ENCODE measurements around the gene RBMS3.

Gene RBMS3

GRCh38 chr3:29731050-29731449, 450.2 kb downstream of the RBMS3 start:
- no peak for DNase-seq (ENCODE audit: low spot score)

DNA sequence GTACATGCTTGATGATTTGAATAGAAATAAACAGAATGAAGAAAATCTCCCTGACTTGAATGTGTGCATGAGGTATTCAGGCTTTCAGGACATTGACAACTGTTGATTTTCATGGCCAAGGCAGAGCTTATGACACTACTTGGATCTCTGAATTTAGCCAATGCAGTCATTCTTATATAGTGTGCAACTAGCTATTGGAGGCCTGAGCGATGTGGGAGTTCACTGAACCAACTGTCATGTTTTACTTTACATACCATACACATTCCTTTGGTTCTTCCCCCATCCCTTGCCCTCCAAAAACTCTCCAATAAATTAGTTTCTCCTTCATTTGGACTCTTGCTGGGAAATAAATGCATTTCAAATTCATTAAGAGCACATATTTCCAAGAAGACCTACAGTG, 460.4 kb downstream of the RBMS3 start:
- DNase-seq (ENCODE audit: low spot score), result no peak

- DNase-seq (ENCODE audit: low spot score), result no peak
Measured at GRCh38 chr3:29745232-29745870, 464.5 kb downstream of the RBMS3 start.

- no peak for DNase-seq (ENCODE audit: low spot score)
Measured at GRCh38 chr3:29746163-29746760, 465.4 kb downstream of the RBMS3 start.

DNA sequence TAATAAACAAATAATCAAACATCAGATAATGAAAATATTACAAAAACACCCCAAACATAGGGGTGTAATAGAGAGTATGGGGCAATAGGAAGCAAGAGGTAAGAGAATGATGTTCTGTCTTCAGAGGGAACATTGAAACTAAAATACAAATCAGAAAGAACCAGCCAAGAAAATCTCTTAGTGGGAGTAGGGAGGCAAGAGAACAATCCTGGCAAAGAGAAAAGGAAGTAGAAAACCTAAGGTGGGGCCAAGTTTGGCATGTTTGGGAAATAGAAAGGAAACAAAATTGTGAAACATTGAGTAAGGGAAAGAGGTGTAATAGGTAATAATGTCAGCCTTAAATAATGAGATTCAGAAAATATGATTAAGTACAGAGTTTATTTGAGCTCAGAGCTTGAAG, 467.1 kb downstream of the RBMS3 start:
- DNase-seq (ENCODE audit: low spot score), result no peak

- no peak for DNase-seq (ENCODE audit: low spot score)
Measured at GRCh38 chr3:29751647-29752314, 470.9 kb downstream of the RBMS3 start.

- DNase-seq (ENCODE audit: low spot score), result no peak
Measured at GRCh38 chr3:29754346-29754745, 473.5 kb downstream of the RBMS3 start.

GRCh38 chr3:29755416-29755815, 474.5 kb downstream of the RBMS3 start:
- no peak for DNase-seq (ENCODE audit: low spot score)

DNA sequence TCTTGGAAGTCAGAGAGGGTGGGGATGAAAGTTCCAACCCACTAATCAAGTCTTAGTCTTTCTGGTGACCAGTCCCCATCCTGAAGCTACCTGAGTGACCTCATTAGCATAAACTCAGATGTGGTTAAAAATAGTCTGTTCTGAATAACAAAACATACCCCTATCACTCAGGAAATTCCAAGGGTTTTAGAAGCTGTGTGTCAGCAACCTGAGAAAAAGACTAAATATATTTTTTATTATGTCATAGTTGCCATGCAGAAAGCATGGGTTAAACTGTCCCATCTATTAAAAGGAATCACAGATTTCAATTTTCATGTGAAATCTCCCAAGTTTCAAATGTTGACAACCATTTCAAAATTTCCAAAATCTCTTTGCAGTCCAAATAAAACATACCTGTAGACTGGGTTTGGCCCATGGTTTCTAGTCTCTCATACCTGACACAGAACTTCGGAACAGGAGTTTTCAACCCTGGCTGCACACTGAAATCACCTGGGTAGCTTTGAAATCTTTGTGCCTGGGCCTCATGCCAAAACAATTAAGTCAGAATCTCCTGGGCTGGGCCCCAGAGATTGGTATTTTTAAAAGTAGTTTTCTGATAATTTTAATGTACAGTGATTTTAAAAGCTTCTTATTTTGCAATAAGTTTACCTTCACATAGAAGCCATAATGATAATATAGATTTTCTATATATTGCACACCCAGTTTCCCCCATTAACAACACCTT, 476.3 kb downstream of the RBMS3 start:
- DNase-seq (ENCODE audit: low spot score), result peak; percentile 58

- no peak for DNase-seq (ENCODE audit: low spot score)
Measured at GRCh38 chr3:29758108-29758433, 477.2 kb downstream of the RBMS3 start.

- peak; percentile 71 for DNase-seq (ENCODE audit: low spot score)
Measured at GRCh38 chr3:29758434-29759322, 477.8 kb downstream of the RBMS3 start.

DNA sequence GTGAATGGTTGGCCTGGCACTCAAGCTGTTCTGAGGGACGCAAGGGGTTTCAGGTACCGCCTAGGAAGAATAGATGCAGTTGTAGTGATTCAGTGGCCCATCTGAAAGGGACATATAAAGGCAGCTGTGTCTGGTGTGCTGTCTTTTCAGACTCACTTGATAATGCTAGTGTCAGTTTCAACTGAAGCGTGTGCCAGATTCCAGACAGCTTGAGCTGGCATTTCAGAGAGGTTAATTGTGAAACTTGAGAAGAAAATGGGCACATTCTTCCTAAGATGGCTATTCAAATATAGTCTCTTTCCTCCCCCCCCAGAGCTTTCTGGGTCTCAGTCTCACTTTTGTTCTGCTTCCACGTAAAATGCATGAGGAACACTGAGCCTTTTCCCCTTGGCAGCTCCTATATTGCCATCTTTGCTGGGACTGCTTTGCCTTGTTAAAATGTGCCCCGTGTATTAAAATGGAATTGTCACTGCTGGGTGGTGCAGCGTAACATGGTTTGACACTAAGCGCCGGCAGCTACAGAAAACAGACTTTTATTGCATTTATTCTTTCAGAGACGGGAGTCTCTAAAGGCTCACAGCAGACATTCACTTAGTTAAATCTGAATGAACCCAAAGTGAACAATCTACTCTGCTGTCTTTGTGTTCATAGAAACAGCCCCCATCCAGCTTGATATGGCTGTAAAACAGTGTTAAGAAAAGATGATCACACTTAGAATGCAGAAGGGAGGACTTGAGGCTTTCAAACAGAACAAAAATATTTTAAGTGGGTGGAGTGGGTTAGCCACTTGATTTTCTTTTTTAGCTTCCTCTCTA, 478.7 kb downstream of the RBMS3 start:
- DNase-seq (ENCODE audit: low spot score), result no peak

DNA sequence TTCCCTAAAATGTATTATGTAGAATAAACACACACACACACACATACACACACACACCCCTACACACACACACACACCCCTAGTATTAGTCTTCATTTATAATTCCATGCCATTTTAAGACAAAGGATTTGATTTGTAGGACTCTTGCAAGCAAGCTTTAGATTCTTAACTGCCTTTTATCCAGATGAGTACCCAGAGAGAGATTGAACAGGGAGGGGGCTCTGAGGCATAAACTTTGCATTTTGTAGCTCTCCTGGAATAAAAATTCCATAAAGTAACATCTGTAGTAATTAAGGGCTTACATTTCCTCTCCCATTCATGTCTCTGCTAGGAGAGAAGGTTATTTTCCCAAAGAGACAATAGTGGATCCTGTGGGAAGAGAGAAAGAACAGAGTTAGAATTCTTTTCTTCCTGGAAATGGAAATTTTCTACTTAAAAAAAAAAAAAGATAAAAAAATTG, 479.4 kb downstream of the RBMS3 start:
- DNase-seq (ENCODE audit: low spot score), result no peak

- no peak for DNase-seq (ENCODE audit: low spot score)
Measured at GRCh38 chr3:29761517-29761916, 480.6 kb downstream of the RBMS3 start.

DNA sequence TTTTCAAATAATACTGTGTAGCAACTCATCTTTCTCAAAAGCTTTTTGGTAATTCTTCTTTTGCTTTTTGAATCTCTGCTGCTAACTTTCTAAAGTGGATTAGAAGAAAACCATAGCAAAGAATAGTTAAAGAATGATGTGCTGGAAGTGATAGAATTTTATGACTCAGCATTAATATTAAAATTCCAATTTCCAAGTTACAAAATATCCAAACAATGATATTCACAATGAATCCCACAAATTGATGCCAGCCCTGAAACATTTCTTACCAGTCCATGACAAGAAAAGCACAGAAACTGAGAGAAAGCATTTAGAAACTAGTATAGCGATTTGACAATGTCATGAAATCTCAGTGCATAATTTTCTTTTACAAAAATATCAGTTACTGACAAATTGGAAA, 482.2 kb downstream of the RBMS3 start:
- DNase-seq (ENCODE audit: low spot score), result no peak

- no peak for DNase-seq (ENCODE audit: low spot score)
Measured at GRCh38 chr3:29764041-29764440, 483.2 kb downstream of the RBMS3 start.

DNA sequence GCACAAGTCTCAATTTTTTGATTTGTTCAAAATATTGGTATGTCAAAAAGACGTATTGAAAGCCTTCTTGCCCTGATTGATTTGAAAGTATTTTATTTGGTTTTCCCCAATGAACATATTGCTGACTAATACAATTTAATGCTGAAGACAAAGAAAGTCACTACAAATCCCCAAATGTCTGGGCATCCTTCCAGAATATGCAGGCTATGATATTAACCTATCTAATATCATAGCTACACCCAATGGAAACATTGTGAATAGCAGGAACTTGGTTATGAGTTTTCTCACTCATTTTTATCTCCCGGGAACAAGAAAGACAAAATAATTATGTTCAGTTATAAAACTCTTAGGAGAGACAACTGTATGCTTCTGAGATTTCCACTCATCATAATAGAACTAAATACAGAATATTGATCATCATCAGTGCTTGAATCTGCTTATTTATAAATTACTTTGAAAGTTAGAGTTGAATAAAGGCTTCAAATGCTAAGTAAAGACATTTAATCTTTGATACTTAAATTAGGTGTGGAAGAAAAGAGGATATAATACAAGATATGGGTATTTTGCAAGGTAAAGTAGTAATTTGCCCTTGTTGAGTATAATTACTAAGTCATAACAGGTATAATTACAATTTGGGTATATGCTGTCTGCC, 483.9 kb downstream of the RBMS3 start:
- DNase-seq (ENCODE audit: low spot score), result peak; percentile 81

DNA sequence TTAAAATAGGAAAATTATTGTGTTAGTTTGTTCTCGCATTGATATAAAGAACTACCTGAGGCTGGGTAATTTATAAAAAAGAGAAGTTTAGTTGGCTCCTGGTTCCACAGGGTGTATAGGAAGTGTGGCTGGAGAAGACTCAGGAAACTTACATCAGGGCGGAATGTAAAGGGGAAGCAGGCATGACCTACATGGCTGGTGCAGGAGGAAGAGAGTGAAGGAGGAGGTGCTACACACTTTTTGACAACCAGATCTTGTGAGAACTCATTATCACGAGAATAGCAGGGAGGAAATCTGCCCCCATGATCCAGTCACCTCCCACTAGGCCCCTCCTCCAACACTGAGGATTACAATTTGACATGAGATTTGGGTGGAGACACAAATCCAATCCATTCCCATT, 490.7 kb downstream of the RBMS3 start:
- no peak for DNase-seq (ENCODE audit: low spot score)

GRCh38 chr3:29772436-29772835, 491.6 kb downstream of the RBMS3 start:
- DNase-seq (ENCODE audit: low spot score), result no peak

GRCh38 chr3:29773481-29773880, 492.6 kb downstream of the RBMS3 start:
- DNase-seq (ENCODE audit: low spot score), result no peak

- no peak for DNase-seq (ENCODE audit: low spot score)
Measured at GRCh38 chr3:29775340-29775739, 494.5 kb downstream of the RBMS3 start.

All from kidney capillary endothelial cell (primary cell).